VCaP (cell line): Measurements from ENCODE around the gene EPGN.

Experiments
- H3K27ac ChIP-seq: fragments of 450-650 bp; 2 replicates; pipeline ENCODE4 v1.5.1; 2017
- TF ChIP-seq, protein P1 (sequence below): fragments of 450-650 bp; conservative IDR thresholded peaks from 2 replicates; pipeline ENCODE4 v1.5.1; 2017; ENCODE audit warnings: mild to moderate bottlenecking, moderate library complexity

EPGN gene

DNA sequence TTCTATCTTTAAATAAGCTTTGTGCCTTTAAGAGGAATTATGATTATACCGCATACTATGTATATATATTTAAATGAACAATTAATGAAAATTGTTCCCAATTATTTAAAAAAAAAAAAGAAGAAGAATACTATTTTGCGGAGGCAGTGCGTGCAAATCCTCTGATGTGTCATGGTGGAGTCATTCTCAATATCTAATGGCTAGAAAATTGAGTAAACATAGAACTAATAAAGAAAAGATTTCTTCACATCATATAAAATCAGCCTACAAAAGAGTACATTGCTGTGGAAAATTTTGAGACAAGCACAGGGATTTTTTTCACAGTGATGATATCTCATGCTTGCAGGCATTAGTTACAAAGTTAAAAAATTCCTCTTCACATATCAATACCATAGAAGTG, 54.1 kb downstream of the EPGN start:
- no peak overlapping the region for H3K27ac ChIP-seq
- TF ChIP-seq, protein P1, sequence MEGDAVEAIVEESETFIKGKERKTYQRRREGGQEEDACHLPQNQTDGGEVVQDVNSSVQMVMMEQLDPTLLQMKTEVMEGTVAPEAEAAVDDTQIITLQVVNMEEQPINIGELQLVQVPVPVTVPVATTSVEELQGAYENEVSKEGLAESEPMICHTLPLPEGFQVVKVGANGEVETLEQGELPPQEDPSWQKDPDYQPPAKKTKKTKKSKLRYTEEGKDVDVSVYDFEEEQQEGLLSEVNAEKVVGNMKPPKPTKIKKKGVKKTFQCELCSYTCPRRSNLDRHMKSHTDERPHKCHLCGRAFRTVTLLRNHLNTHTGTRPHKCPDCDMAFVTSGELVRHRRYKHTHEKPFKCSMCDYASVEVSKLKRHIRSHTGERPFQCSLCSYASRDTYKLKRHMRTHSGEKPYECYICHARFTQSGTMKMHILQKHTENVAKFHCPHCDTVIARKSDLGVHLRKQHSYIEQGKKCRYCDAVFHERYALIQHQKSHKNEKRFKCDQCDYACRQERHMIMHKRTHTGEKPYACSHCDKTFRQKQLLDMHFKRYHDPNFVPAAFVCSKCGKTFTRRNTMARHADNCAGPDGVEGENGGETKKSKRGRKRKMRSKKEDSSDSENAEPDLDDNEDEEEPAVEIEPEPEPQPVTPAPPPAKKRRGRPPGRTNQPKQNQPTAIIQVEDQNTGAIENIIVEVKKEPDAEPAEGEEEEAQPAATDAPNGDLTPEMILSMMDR, result no peak

- H3K27ac ChIP-seq, result no peak overlapping the region
- TF ChIP-seq, protein P1, result no peak
Measured at GRCh38 chr4:74364256-74364651, 56.0 kb downstream of the EPGN start.

GRCh38 chr4:74364652-74365491, 56.6 kb downstream of the EPGN start, which contains the start of gene EREG:
EREG (plus strand) TSS chr4:74365145; CDS start chr4:74365309, 164 bp downstream.
- TF ChIP-seq, protein P1, result no peak
- H3K27ac ChIP-seq, result no peak within 1 kb of the TSS

- no peak overlapping the region for H3K27ac ChIP-seq
Measured at GRCh38 chr4:74365761-74366160, 57.5 kb downstream of the EPGN start.

More at GRCh38 chr4:74365761-74366160, 57.5 kb downstream of the EPGN start:
- TF ChIP-seq, protein P1, result no peak
